DND-41 (cell line): ENCODE results near the gene CLCC1.

Source experiments
- EZH2 ChIP-seq: IDR thresholded peaks from 3 replicates; pipeline ENCODE4 v1.6.1; 2012; ENCODE audit warnings: borderline replicate concordance, low read depth, mild to moderate bottlenecking, moderate library complexity, low read length, inconsistent platforms; ENCODE audit not compliant: severe bottlenecking
- TF ChIP-seq, protein P1 (sequence below): IDR thresholded peaks from 2 replicates; pipeline ENCODE4 v1.5.1; 2012; ENCODE audit warnings: borderline replicate concordance, low read length, moderate library complexity, mild to moderate bottlenecking; ENCODE audit not compliant: poor library complexity, severe bottlenecking; ENCODE audit errors: extremely low read depth

DNA sequence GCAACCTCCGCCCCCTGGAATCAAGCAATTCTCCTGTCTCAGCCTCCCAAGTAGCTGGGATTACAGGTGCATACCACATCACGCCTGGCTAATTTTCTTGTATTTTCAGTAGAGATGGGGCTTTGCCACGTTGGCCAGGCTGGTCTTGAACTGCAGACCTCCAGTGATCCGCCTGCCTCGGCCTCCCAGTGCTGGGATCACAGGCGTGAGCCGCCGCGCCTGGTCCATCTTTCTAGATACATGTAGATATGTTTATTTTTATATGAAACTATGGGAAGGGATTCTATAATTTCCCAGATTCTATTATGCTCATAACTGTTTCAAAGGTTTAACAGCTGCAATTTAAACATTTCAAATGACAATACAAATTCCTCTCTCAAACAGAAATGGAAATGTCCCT, 27.1 kb downstream of the CLCC1 start:
- TF ChIP-seq, protein P1, sequence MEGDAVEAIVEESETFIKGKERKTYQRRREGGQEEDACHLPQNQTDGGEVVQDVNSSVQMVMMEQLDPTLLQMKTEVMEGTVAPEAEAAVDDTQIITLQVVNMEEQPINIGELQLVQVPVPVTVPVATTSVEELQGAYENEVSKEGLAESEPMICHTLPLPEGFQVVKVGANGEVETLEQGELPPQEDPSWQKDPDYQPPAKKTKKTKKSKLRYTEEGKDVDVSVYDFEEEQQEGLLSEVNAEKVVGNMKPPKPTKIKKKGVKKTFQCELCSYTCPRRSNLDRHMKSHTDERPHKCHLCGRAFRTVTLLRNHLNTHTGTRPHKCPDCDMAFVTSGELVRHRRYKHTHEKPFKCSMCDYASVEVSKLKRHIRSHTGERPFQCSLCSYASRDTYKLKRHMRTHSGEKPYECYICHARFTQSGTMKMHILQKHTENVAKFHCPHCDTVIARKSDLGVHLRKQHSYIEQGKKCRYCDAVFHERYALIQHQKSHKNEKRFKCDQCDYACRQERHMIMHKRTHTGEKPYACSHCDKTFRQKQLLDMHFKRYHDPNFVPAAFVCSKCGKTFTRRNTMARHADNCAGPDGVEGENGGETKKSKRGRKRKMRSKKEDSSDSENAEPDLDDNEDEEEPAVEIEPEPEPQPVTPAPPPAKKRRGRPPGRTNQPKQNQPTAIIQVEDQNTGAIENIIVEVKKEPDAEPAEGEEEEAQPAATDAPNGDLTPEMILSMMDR = no peak
- TF ChIP-seq EZH2 = no peak
